H9 (cell line): ENCODE data around the gene PRSS50. TPM values are rescaled to one million over a fixed set of nuclear protein-coding genes. Genes with fewer than 3 reads are reported as not detected.

Experiments
- DNase-seq: peaks from one replicate; pipeline ENCODE4 v3.0.0-alpha.2; 2017
- H2AFZ ChIP-seq: one replicate; pipeline ENCODE4 v1.6.1; 2013; ENCODE audit warnings: mild to moderate bottlenecking, low read length, control low read depth, moderate library complexity
- H2AK5ac ChIP-seq: 2 replicates; pipeline ENCODE4 v1.6.1; 2013; ENCODE audit warnings: low read length, control low read depth, mixed read lengths; ENCODE audit not compliant: insufficient read length
- H2BK120ac ChIP-seq: one replicate; pipeline ENCODE4 v1.6.1; 2013; ENCODE audit warnings: low read depth, mild to moderate bottlenecking, low read length, control low read depth, inconsistent platforms; ENCODE audit not compliant: poor library complexity, severe bottlenecking
- H2BK12ac ChIP-seq: 2 replicates; pipeline ENCODE4 v1.6.1; 2013; ENCODE audit warnings: low read length, control low read depth, mixed read lengths, low read depth; ENCODE audit not compliant: insufficient read length
- H2BK15ac ChIP-seq: 2 replicates; pipeline ENCODE4 v1.6.1; 2013; ENCODE audit warnings: low read depth, low read length, control low read depth
- H2BK20ac ChIP-seq: one replicate; pipeline ENCODE4 v1.6.1; 2013; ENCODE audit warnings: low read depth, mild to moderate bottlenecking, low read length, control low read depth, inconsistent platforms; ENCODE audit not compliant: poor library complexity, severe bottlenecking
- H2BK5ac ChIP-seq: 2 replicates; pipeline ENCODE4 v1.6.1; 2013; ENCODE audit warnings: low read length, control low read depth, mixed read lengths; ENCODE audit not compliant: insufficient read length
- H3K14ac ChIP-seq: 2 replicates; pipeline ENCODE4 v1.6.1; 2013; ENCODE audit warnings: low read length, control low read depth; ENCODE audit not compliant: insufficient read depth
- H3K18ac ChIP-seq: 2 replicates; pipeline ENCODE4 v1.6.1; 2013; ENCODE audit warnings: low read depth, mild to moderate bottlenecking, mixed read lengths, low read length, control low read depth; ENCODE audit not compliant: insufficient read length
- H3K23ac ChIP-seq: 2 replicates; pipeline ENCODE4 v1.6.1; 2013; ENCODE audit warnings: low read length, control low read depth, mixed read lengths, low read depth; ENCODE audit not compliant: insufficient read length
- H3K23me2 ChIP-seq: 2 replicates; pipeline ENCODE4 v1.6.1; 2013; ENCODE audit warnings: low read depth, mild to moderate bottlenecking, mixed read lengths, low read length, control low read depth; ENCODE audit not compliant: insufficient read length, poor library complexity, severe bottlenecking
- H3K27ac ChIP-seq: 2 replicates; pipeline ENCODE4 v1.5.1; 2013; ENCODE audit warnings: low read length, control low read depth, mixed read lengths, low read depth; ENCODE audit not compliant: insufficient read length
- H3K27me3 ChIP-seq: 2 replicates; pipeline ENCODE4 v1.6.1; 2013; ENCODE audit warnings: low read length, control low read depth, inconsistent platforms; ENCODE audit not compliant: insufficient read depth
- H3K4ac ChIP-seq: 2 replicates; pipeline ENCODE4 v1.6.1; 2013; ENCODE audit warnings: low read depth, mild to moderate bottlenecking, control low read depth, inconsistent platforms, low read length, moderate library complexity
- H3K4me1 ChIP-seq: 2 replicates; pipeline ENCODE4 v1.6.1; 2013; ENCODE audit warnings: low read length, control low read depth, inconsistent platforms; ENCODE audit not compliant: insufficient read depth
- H3K4me2 ChIP-seq: 2 replicates; pipeline ENCODE4 v1.6.1; 2013; ENCODE audit warnings: low read length, control low read depth, mixed read lengths; ENCODE audit not compliant: insufficient read length, insufficient read depth
- H3K56ac ChIP-seq: 2 replicates; pipeline ENCODE4 v1.6.1; 2013; ENCODE audit warnings: low read depth, mild to moderate bottlenecking, mixed read lengths, low read length, control low read depth; ENCODE audit not compliant: insufficient read length
- H3K79me1 ChIP-seq: 2 replicates; pipeline ENCODE4 v1.6.1; 2013; ENCODE audit warnings: low read depth, mild to moderate bottlenecking, moderate library complexity, low read length, control low read depth, inconsistent platforms; ENCODE audit not compliant: insufficient read depth, poor library complexity, severe bottlenecking
- H3K79me2 ChIP-seq: 2 replicates; pipeline ENCODE4 v1.6.1; 2013; ENCODE audit warnings: low read length, control low read depth, inconsistent platforms; ENCODE audit not compliant: insufficient read depth
- H3K9ac ChIP-seq: 2 replicates; pipeline ENCODE4 v1.6.1; 2013; ENCODE audit warnings: low read length, control low read depth, mixed read lengths; ENCODE audit not compliant: insufficient read length; ENCODE audit errors: extremely low read depth
- H3K9me3 ChIP-seq: one replicate; pipeline ENCODE4 v1.6.1; 2013; ENCODE audit warnings: low read depth, low read length, inconsistent platforms; ENCODE audit not compliant: control insufficient read depth
- H3T11ph ChIP-seq: one replicate; pipeline ENCODE4 v1.6.1; 2013; ENCODE audit warnings: mild to moderate bottlenecking, low read length, control low read depth, inconsistent platforms
- H4K20me1 ChIP-seq: one replicate; pipeline ENCODE4 v1.6.1; 2013; ENCODE audit not compliant: control insufficient read depth, insufficient read length, insufficient read depth
- H4K5ac ChIP-seq: 2 replicates; pipeline ENCODE4 v1.6.1; 2013; ENCODE audit warnings: low read depth, mild to moderate bottlenecking, mixed read lengths, low read length, control low read depth; ENCODE audit not compliant: insufficient read length
- H4K8ac ChIP-seq: replicated peaks from 2 replicates; pipeline ENCODE4 v1.6.1; 2013; ENCODE audit warnings: low read length, control low read depth, mixed read lengths, low read depth; ENCODE audit not compliant: insufficient read length
- H4K91ac ChIP-seq: 2 replicates; pipeline ENCODE4 v1.6.1; 2013; ENCODE audit warnings: low read depth, mild to moderate bottlenecking, moderate library complexity, mixed read lengths, low read length, control low read depth; ENCODE audit not compliant: insufficient read length
- H3K27ac Mint-ChIP-seq, 3 experiments: 2 replicates in 2 of 3; 3 replicates in 1 of 3; pipeline ENCODE4 v1.8.0; 2020 to 2021; ENCODE audit warnings: mixed read lengths in 3 of 3, mild to moderate bottlenecking in 1 of 3, moderate library complexity in 1 of 3
- H3K27me3 Mint-ChIP-seq: 2 replicates; pipeline ENCODE4 v1.8.0; 2021; ENCODE audit warnings: low read depth, mild to moderate bottlenecking, moderate library complexity, mixed read lengths
- H3K36me3 Mint-ChIP-seq, 3 experiments: 2 replicates in 2 of 3; 3 replicates in 1 of 3; pipeline ENCODE4 v1.8.0; 2020 to 2021; ENCODE audit warnings: low read depth in 3 of 3, mixed read lengths in 3 of 3; ENCODE audit not compliant: insufficient read depth in 1 of 3
- H3K4me1 Mint-ChIP-seq, 2 experiments: 2 replicates each; pipeline ENCODE4 v1.8.0; 2020; ENCODE audit warnings: mixed read lengths in 2 of 2
- H3K4me3 Mint-ChIP-seq, 2 experiments: 2 replicates in 1 of 2; 3 replicates in 1 of 2; pipeline ENCODE4 v1.8.0; 2020 to 2021; ENCODE audit warnings: mild to moderate bottlenecking in 2 of 2, mixed read lengths in 2 of 2, moderate library complexity in 1 of 2
- H3K9me3 Mint-ChIP-seq, 2 experiments: 2 replicates in 1 of 2; 3 replicates in 1 of 2; pipeline ENCODE4 v1.8.0; 2020; ENCODE audit warnings: mild to moderate bottlenecking in 2 of 2, mixed read lengths in 2 of 2, moderate library complexity in 1 of 2
- CTCF ChIP-seq: fragments of 200-600 bp; sonication (generic); conservative IDR thresholded peaks from 3 replicates; pipeline ENCODE4 v1.8.0; 2021; ENCODE audit warnings: antibody characterized with exemption, mild to moderate bottlenecking
- WGBS: extraction: QIAGEN DNeasy Blood & Tissue Kit; methylation state at CpG from one replicate; pipeline ENCODE4 v1.1.7; 2013; ENCODE audit warnings: missing lambda C conversion rate, low lambda C conversion rate, mixed read lengths; ENCODE audit not compliant: insufficient read length; ENCODE audit errors: extremely low coverage; 5-methylcytosine and 5-hydroxymethylcytosine counted together
- total RNA-seq: library from RNA; stranded (reverse); gene quantifications from 2 replicates; pipeline ENCODE4 v1.2.1, GENCODE V29; 2021

Gene PRSS50
- total RNA-seq, 1 experiment from 2014 or later: 0.24 TPM

- DNase-seq: peak; percentile 17
- H3K9me3 Mint-ChIP-seq: no peaks in the 10 kb centered on the region
- no peak overlapping the region for H4K91ac ChIP-seq
- TF ChIP-seq CTCF: no peak
- H3K4me1 ChIP-seq: no peaks in the 10 kb centered on the region
- no peaks in the 10 kb centered on the region for H3K9me3 ChIP-seq
- no peak overlapping the region for H3K14ac ChIP-seq
- H4K5ac ChIP-seq: no peak overlapping the region
- H2BK12ac ChIP-seq: no peak overlapping the region
- no peak overlapping the region for H4K8ac ChIP-seq
- H2BK15ac ChIP-seq: no peak overlapping the region
- no peaks in the 10 kb centered on the region for H3K36me3 Mint-ChIP-seq
- H3K79me1 ChIP-seq: no peaks in the 10 kb centered on the region
- H3K56ac ChIP-seq: no peak overlapping the region
- H3K4me3 Mint-ChIP-seq: no peak overlapping the region
- H2AK5ac ChIP-seq: no peak overlapping the region
- no peak overlapping the region for H2BK20ac ChIP-seq
- no peaks in the 10 kb centered on the region for H3K27me3 ChIP-seq
- H3K4me2 ChIP-seq: no peak overlapping the region
- no peak overlapping the region for H2BK120ac ChIP-seq
- H3K23me2 ChIP-seq: no peaks in the 10 kb centered on the region
- H3K4me1 Mint-ChIP-seq: peaks cover 2 to 5% of the 10 kb centered on the region in 2 experiments; a peak in 3 of 4 replicates
- H3K27ac ChIP-seq: no peak overlapping the region
- H2AFZ ChIP-seq: no peak overlapping the region
- WGBS: no CpG with 5 or more reads among the region's 22 CpGs
- H3T11ph ChIP-seq: no peak overlapping the region
- no peak overlapping the region for H3K9ac ChIP-seq
- H3K79me2 ChIP-seq: no peaks in the 10 kb centered on the region
- H4K20me1 ChIP-seq: no peaks in the 10 kb centered on the region
- no peak overlapping the region for H3K27ac Mint-ChIP-seq
- H3K18ac ChIP-seq: no peak overlapping the region
- no peak overlapping the region for H3K23ac ChIP-seq
- peaks cover 2% of the 10 kb centered on the region for H3K27me3 Mint-ChIP-seq
- no peak overlapping the region for H3K4ac ChIP-seq
- no peak overlapping the region for H2BK5ac ChIP-seq
Measured at GRCh38 chr3:46713898-46714552, 3.6 kb downstream of the PRSS50 start.
